Neural cell (in vitro differentiated cells): ENCODE results near the gene HIRIP3. TPM values are rescaled to one million over a fixed set of nuclear protein-coding genes. Genes with fewer than 3 reads are reported as not detected.

ENCODE experiments used
- H2AFZ ChIP-seq: fragments of 200-600, 300-800 bp; sonication (generic), shearing (Covaris generic); 2 replicates; pipeline ENCODE4 v1.6.0; 2014; ENCODE audit warnings: low read depth, mild to moderate bottlenecking, antibody characterized with exemption, low read length, moderate library complexity
- H3F3A ChIP-seq: fragments of 200-600 bp; shearing (Covaris generic); 2 replicates; pipeline ENCODE4 v1.6.1; 2016; ENCODE audit warnings: mild to moderate bottlenecking, moderate library complexity, mixed read lengths, antibody characterized with exemption, low read length; ENCODE audit not compliant: insufficient read depth, poor library complexity, severe bottlenecking
- H3K27ac ChIP-seq: fragments of 200-600, 300-800 bp; sonication (generic), shearing (Covaris generic); 2 replicates; pipeline ENCODE4 v1.5.1; 2014; ENCODE audit warnings: mild to moderate bottlenecking, low read length, moderate library complexity
- H3K27me3 ChIP-seq: fragments of 300-800, 200-600 bp; sonication (generic), shearing (Covaris generic); 2 replicates; pipeline ENCODE4 v1.6.0; 2014; ENCODE audit warnings: mild to moderate bottlenecking, low read depth, low read length, moderate library complexity; ENCODE audit not compliant: insufficient read depth
- H3K36me3 ChIP-seq: fragments of 300-800, 200-600 bp; sonication (generic), shearing (Covaris generic); 2 replicates; pipeline ENCODE4 v1.5.1; 2014; ENCODE audit warnings: mild to moderate bottlenecking, antibody characterized with exemption, low read length, moderate library complexity; ENCODE audit not compliant: insufficient read depth
- H3K4me2 ChIP-seq: fragments of 300-800, 200-600 bp; sonication (generic), shearing (Covaris generic); 2 replicates; pipeline ENCODE4 v1.6.0; 2014; ENCODE audit warnings: mild to moderate bottlenecking, low read length
- H3K4me3 ChIP-seq: fragments of 300-800, 200-600 bp; sonication (generic), shearing (Covaris generic); 2 replicates; pipeline ENCODE4 v1.5.1; 2014; ENCODE audit warnings: mild to moderate bottlenecking, low read length, moderate library complexity
- H3K79me2 ChIP-seq: fragments of 200-600 bp; shearing (Covaris generic); replicated peaks from 2 replicates; pipeline ENCODE4 v1.6.0; 2014; ENCODE audit warnings: mild to moderate bottlenecking, low read length, moderate library complexity; ENCODE audit not compliant: insufficient read depth
- H3K9ac ChIP-seq: fragments of 300-800, 200-600 bp; sonication (generic), shearing (Covaris generic); 2 replicates; pipeline ENCODE4 v1.6.1; 2016; ENCODE audit warnings: mild to moderate bottlenecking, low read length, mixed read lengths
- H3K9me2 ChIP-seq: fragments of 200-600 bp; shearing (Covaris generic); 2 replicates; pipeline ENCODE4 v1.6.1; 2016; ENCODE audit warnings: mild to moderate bottlenecking, low read length, mixed read lengths; ENCODE audit not compliant: insufficient read depth
- H3K9me3 ChIP-seq: fragments of 200-600, 300-800 bp; sonication (generic), shearing (Covaris generic); 2 replicates; pipeline ENCODE4 v1.6.1; 2016; ENCODE audit warnings: mild to moderate bottlenecking, mixed run types, low read length, moderate library complexity, mixed read lengths
- H4K20me1 ChIP-seq: fragments of 200-600 bp; shearing (Covaris generic); 2 replicates; pipeline ENCODE4 v1.6.1; 2016; ENCODE audit warnings: mild to moderate bottlenecking, mixed run types; ENCODE audit not compliant: insufficient read depth
- CTCF ChIP-seq: fragments of 450-650 bp; IDR thresholded peaks from 2 replicates; pipeline ENCODE4 v1.5.1; 2014; ENCODE audit warnings: antibody characterized with exemption, mild to moderate bottlenecking, moderate library complexity; ENCODE audit not compliant: poor library complexity, severe bottlenecking
- EP300 ChIP-seq: fragments of 450-650 bp; conservative IDR thresholded peaks from 2 replicates; pipeline ENCODE4 v1.6.1; 2014; ENCODE audit warnings: antibody characterized with exemption, mild to moderate bottlenecking, moderate library complexity; ENCODE audit not compliant: poor library complexity, severe bottlenecking
- EZH2 ChIP-seq: fragments of 200-600, 300-800 bp; shearing (Covaris generic), sonication (generic); IDR thresholded peaks from 2 replicates; pipeline ENCODE4 v1.6.1; 2014; ENCODE audit warnings: antibody characterized with exemption, low read length, borderline replicate concordance, mild to moderate bottlenecking; ENCODE audit not compliant: insufficient read depth, poor library complexity, severe bottlenecking
- MXI1 ChIP-seq: fragments of 450-650 bp; conservative IDR thresholded peaks from 2 replicates; pipeline ENCODE4 v1.6.1; 2014; ENCODE audit warnings: antibody characterized with exemption, mild to moderate bottlenecking; ENCODE audit not compliant: poor library complexity, severe bottlenecking
- POLR2AphosphoS5 ChIP-seq: IDR thresholded peaks from 2 replicates; pipeline ENCODE4 v1.6.1; 2012
- RAD21 ChIP-seq: fragments of 450-650 bp; conservative IDR thresholded peaks from 2 replicates; pipeline ENCODE4 v1.6.1; 2014; ENCODE audit warnings: antibody characterized with exemption, mild to moderate bottlenecking, moderate library complexity
- REST ChIP-seq: IDR thresholded peaks from 2 replicates; pipeline ENCODE4 v1.6.1; 2012; ENCODE audit warnings: borderline replicate concordance
- SMC3 ChIP-seq: fragments of 450-650 bp; conservative IDR thresholded peaks from 2 replicates; pipeline ENCODE4 v1.6.1; 2014; ENCODE audit warnings: antibody characterized with exemption, mild to moderate bottlenecking, moderate library complexity; ENCODE audit not compliant: poor library complexity
- TAF1 ChIP-seq: IDR thresholded peaks from 2 replicates; pipeline ENCODE4 v1.6.1; 2012; ENCODE audit warnings: low read depth
- polyA plus RNA-seq: library from polyadenylated mRNA; depleted of rRNA; stranded (reverse); fragments of >200 nt; gene quantifications from 2 replicates; pipeline ENCODE4 v1.2.3, GENCODE V29; 2014

HIRIP3 gene
- polyA plus RNA-seq, 1 donor from 2014 or later, result 51.2 TPM

- no peak overlapping the region for H3K4me2 ChIP-seq
- TF ChIP-seq EP300 (no peak), EZH2 (no peak), SMC3 (no peak), CTCF (no peak), REST (no peak), MXI1 (no peak), RAD21 (no peak), POLR2AphosphoS5 (no peak), TAF1 (no peak)
- no peak overlapping the region for H3K27ac ChIP-seq
- no peak overlapping the region for H3K9ac ChIP-seq
- H3K9me2 ChIP-seq, result no peaks in the 10 kb centered on the region
- no peaks in the 10 kb centered on the region for H3K36me3 ChIP-seq
- no peaks in the 10 kb centered on the region for H4K20me1 ChIP-seq
- no peak overlapping the region for H3K4me3 ChIP-seq
- H3K27me3 ChIP-seq, result no peaks in the 10 kb centered on the region
- H3F3A ChIP-seq, result no peaks in the 10 kb centered on the region
- no peaks in the 10 kb centered on the region for H3K79me2 ChIP-seq
- no peaks in the 10 kb centered on the region for H3K9me3 ChIP-seq
- no peak overlapping the region for H2AFZ ChIP-seq
These were observed 10.7 kb upstream of the HIRIP3 start for GRCh38 chr16:30006095-30006473.

GRCh38 chr16:30005341-30006094 lies 10.1 kb upstream of the HIRIP3 start:
- Histone ChIP-seq H3K4me2 (no peak overlapping the region), H3K9me2 (no peaks in the 10 kb centered on the region), H3K4me3 (no peak overlapping the region), H3K27ac (no peak overlapping the region), H3K79me2 (no peaks in the 10 kb centered on the region), H2AFZ (no peak overlapping the region), H3K27me3 (no peaks in the 10 kb centered on the region), H3K9me3 (no peaks in the 10 kb centered on the region), H3F3A (no peaks in the 10 kb centered on the region), H3K36me3 (no peaks in the 10 kb centered on the region), H4K20me1 (no peaks in the 10 kb centered on the region), H3K9ac (no peak overlapping the region)
- TF ChIP-seq CTCF (peak; percentile 66), SMC3 (peak; percentile 68), MXI1 (no peak), RAD21 (peak; percentile 51), EP300 (no peak)
